Fibroblast of upper back skin (primary cell): ENCODE data around the gene DNMT1.
"Not testable (repeated sequence)": the region's sequence is repeated elsewhere in the genome, so short reads cannot be mapped to it uniquely, and the experiment has no call there.

ENCODE experiments used
- DNase-seq: peaks from one replicate; pipeline ENCODE4 v3.0.0-alpha.2; 2013

The DNMT1 gene

DNA sequence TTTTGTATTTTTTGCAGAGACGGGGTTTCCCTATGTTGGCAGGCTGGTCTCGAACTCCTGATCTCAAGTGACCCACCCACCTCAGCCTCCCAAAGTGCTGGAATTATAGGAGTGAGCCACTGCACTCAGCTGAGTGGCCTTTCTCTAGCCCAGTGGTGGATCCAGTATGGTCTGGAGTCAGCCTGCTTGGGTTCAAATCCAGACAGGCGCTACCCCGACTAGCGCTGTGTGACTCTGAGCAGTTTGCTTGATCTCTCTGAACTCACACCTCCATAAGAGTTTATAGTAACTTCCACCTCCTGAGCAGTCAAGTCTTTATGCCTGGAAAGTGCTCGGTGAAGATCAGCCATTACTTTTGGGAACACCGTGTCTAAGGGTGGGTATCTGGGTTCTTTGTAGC, 25.9 kb upstream of the DNMT1 start:
- DNase-seq: no peak

DNA sequence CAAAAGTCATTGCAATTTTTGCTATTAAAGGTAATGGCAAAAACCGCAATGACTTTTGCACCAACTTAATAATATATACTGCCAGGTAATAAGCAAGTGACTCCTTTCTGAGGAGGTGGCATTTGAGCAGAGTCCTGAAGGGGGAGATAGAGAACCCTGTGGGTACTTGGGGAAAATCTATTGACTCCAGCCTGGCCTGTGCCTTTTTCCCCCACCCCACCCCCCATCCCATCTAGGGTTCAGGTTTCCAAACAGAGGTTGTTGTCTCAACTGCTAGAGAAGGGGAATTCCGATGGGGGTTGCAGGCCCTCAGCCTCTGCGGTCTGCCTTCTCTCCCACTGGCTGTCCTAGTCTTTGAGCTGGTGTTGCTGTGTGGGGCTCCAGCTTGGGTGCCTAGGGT, 24.9 kb upstream of the DNMT1 start:
- peak; percentile 67 for DNase-seq

- DNase-seq: no peak
Observed at GRCh38 chr19:10217085-10217484, 22.3 kb upstream of the DNMT1 start.

GRCh38 chr19:10214784-10215183, 20.0 kb upstream of the DNMT1 start:
- DNase-seq: peak; percentile 67

DNA sequence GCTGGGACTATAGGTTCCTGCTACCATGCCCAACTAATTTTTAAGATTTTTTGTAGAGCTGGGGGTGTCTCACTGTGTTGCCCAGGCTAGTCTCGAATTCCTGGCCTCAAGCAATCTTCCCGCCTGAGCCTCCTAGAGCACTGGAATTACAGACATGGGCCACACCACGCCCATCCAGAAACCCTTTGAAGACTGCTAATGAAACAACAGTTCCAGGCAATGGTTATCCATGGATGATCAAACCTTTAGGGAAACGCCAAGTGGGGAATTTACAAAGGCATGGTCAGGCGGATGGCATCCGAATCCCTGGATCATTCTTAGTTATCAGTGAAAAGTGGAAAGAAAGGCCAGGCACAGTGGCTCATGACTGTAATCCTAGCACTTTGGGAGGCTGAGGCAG, 16.9 kb upstream of the DNMT1 start:
- DNase-seq: no peak

GRCh38 chr19:10211061-10211460, 16.3 kb upstream of the DNMT1 start:
- no peak for DNase-seq

- no peak for DNase-seq
Observed at GRCh38 chr19:10209315-10209714, 14.6 kb upstream of the DNMT1 start.

GRCh38 chr19:10207026-10207425, 12.3 kb upstream of the DNMT1 start:
- no peak for DNase-seq

DNA sequence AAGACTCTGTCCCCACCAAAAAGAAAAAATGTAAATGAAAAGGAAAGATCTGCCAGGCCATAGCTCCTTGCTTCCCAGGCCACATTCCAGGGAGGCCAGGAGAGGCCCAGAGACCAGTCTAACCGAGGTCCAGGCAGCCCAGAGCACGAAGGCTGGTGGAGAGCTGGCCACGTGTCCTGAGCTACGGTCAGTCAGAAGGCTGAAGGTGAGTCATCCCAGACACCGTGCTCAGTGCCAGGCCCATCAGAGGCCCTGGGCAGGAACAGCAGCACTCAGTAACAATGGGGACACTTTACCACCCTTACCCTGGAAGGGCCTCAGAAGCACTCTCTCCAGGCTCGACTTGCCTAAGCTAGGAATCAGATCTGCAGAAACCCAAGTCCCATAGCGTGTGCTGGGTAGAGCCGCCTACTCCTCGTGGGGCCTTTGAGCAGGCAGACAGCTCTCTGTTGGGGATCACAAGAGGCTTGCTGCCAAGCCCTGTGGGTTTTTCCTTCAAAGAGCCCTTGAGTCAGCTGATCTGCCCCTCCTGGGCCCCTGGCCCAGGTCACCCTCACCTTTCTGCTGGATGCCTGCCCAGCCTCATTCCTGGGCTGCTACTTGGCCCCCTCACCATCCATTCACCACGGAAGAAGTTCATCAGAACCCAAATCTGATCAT, 11.6 kb upstream of the DNMT1 start:
- DNase-seq: peak; percentile 51

DNA sequence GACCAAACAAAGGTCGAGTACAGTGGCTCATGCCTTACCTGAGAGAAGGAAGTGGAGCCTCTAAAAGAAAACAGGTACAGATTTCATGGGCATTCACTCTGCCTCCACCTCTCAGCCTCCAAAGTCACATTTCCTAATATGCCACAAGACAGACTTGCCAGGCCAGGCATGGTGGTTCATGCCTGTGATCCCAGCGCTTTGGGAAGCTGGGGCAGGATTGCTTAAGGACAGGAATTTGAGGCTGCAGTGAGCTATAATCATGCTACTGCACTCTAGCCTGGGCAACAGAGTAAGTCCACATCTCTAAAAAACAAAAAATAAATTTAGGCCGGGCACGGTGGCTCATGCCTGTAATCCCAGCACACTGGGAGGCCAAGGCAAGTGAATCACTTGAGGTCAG, 10.9 kb upstream of the DNMT1 start:
- no peak for DNase-seq

GRCh38 chr19:10203686-10204085, 8.9 kb upstream of the DNMT1 start:
- DNase-seq: no peak

DNA sequence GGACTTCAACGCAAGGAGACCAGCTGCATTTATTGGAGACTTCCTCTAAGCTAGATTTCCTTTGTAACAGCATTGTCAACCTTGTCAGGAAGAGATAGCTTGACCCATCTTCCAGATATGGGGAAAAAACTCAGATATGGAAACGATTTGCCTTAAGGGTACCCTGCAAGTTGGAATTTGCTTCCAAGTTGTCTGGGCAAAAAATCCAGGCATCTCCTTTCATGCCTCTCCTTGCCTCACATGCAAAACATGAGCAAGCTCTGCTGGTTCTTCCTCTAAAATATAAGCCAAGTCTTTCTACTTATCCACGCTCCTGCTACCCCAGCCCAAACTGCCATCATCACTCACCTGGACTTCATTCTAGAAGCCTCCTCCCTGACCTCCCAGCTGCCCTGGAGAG, 6.4 kb upstream of the DNMT1 start:
- DNase-seq: no peak

GRCh38 chr19:10200101-10200500, 5.3 kb upstream of the DNMT1 start:
- DNase-seq: not testable (repeated sequence)

DNA sequence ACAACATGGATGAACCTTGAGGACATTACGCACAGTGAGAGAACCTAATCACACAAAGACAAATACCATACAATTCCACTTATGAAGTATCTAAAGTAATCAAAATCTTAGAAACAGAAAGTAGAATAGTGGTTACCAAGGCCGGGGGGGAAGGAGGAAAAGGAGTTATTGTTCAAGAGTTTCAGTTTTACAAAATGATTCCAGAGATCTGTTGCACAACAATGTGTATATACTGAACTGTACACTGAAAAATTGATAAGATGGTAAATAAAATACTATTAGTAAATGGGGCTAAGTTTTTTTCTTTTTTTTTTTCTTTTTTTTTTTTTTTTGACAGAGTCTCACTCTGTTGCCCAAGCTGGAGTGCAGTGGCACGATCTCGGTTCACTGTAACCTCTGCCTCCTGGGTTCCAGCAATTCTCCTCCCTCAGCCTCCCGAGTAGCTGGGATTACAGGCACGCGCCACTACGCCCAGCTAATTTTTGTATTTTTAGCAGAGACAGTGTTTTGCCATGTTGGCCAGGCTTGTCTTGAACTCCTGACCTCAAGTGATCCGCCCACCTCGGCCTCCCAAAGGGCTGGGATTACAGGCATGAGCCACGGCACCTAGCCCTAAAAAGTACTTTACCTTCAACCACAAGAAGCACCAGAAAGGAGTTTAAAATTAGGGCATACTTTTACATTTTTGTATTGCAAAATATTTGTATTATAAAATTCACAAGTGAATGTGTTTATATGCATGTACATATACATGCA, 4.3 kb upstream of the DNMT1 start:
- not testable (repeated sequence) for DNase-seq

- no peak for DNase-seq
Observed at GRCh38 chr19:10195199-10195519, 406 bp upstream of the DNMT1 start.

GRCh38 chr19:10193790-10194499, 808 bp downstream of the DNMT1 start:
- DNase-seq: peak; percentile 42

GRCh38 chr19:10192922-10193321, 1.8 kb downstream of the DNMT1 start:
- DNase-seq: no peak

DNA sequence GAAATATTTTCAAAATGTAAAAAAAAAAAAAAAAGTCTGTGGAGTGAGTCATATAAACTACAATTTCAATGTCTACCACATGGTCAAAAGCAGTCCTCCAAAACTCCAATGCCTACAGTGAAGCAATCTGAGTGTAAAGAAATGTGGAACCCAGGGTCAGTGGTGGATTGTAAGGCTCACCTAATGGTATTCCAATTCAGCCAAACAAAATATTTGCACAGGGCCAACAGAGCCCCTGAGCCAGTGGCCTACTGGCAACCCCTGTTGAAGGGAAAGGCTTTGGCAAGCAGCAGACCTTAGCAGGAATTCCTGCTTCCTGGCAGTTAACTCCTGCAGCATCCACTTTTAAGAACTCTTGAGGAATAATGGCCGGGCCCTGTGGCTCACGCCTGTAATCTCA, 3.4 kb downstream of the DNMT1 start:
- peak; percentile 80 for DNase-seq

DNA sequence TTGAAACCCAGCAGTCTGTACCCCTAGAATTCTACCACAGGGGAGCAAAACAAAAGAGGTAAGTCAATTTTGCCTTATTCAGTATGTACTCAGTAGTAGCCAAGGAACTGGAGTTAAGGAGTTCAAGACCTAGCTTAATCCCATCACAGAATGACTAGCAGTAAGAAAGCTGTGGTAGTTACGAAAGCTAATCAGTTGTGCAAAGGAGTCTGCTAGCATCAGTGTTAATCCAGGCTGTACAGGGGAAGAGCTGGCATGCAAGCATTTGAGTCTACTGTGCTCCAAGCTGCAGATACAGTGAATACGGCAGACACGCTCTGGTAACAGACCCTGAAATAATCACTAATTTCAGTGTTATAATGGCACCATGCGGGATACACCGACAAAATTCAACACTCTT, 4.7 kb downstream of the DNMT1 start:
- no peak for DNase-seq

DNA sequence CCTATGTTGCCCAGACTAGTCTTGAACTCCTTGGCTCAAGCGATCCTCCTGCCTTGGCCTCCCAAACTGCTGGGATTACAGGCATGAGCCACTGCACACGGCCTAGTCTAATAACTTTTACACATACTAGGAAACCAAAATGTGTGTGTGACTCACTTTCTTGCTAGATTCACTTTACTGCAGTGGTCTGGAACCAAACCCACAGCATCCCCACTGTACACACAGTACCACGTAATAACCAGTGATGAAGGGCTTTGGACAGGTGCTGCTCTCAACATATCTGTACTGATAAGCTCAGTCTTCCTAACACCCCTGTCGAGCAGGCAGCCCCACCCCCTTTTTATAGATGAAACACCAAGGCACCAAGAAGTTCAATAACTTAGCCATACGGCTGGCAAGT, 5.1 kb downstream of the DNMT1 start:
- DNase-seq: no peak

- DNase-seq: no peak
Observed at GRCh38 chr19:10187315-10187714, 7.4 kb downstream of the DNMT1 start.

DNA sequence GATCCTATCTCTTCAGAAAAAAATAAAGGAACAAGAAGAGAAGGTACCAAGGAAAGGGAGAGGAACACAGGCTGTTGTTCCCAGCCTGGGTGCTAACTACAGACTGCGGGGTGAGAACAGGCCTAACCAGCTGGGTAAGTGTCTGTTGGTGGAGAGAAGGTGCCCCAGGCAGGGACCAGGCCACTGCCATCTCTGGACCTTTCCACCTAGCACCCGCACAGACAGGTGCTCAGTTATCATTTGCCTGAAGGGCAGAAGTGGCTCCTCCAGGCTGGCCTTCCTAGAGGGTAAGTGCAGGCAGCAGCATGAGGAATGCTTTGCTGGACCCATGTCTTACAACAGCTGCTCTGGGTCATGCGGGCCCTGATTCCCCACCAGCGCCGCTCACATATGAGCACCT, 10.1 kb downstream of the DNMT1 start:
- DNase-seq: no peak

GRCh38 chr19:10183926-10184325, 10.8 kb downstream of the DNMT1 start:
- no peak for DNase-seq

DNA sequence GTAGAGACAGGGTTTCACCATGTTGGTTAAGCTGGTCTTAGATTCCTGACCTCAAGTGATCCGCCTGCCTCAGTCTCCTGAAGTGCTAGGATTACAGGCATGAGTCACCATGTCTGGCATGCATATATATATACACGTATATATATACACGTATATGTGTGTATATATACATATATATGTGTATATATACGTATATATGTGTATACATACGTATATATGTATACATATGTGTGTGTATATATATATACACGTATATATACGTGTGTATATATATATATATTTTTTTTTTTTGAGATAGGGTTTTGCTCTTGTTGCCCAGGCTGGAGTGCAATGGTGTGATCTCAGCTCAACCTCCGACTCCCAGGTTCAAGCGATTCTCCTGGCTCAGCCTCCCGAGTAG, 11.9 kb downstream of the DNMT1 start:
- no peak for DNase-seq
